Neural progenitor cell (in vitro differentiated cells): ENCODE measurements around the gene SCARF1. TPM values are rescaled to one million over a fixed set of nuclear protein-coding genes. Genes with fewer than 3 reads are reported as not detected.
A peak's percentile ranks its signal among the peaks of the same experiment; 100 is the strongest.

ENCODE experiments used
- DNase-seq: peaks from one replicate; pipeline ENCODE4 v3.0.0-alpha.2; 2016; ENCODE audit warnings: low spot score
- H2AFZ ChIP-seq: fragments of 200-600 bp; sonication (generic); replicated peaks from 2 replicates; pipeline ENCODE4 v1.6.1; 2016; ENCODE audit warnings: antibody characterized with exemption
- H3F3A ChIP-seq: fragments of 200-600 bp; sonication (generic); 2 replicates; pipeline ENCODE4 v1.6.1; 2016; ENCODE audit warnings: antibody characterized with exemption, low read depth
- H3K27ac ChIP-seq: fragments of 200-600 bp; sonication (generic); 2 replicates; pipeline ENCODE4 v1.5.1; 2016; ENCODE audit warnings: mild to moderate bottlenecking
- H3K27me3 ChIP-seq: fragments of 200-600 bp; sonication (generic); 2 replicates; pipeline ENCODE4 v1.6.1; 2016; ENCODE audit warnings: mild to moderate bottlenecking, moderate library complexity
- H3K36me3 ChIP-seq: fragments of 200-600 bp; sonication (generic); 2 replicates; pipeline ENCODE4 v1.5.1; 2016
- H3K4me1 ChIP-seq: fragments of 200-600 bp; sonication (generic); 2 replicates; pipeline ENCODE4 v1.6.1; 2016; ENCODE audit warnings: mixed run types
- H3K4me2 ChIP-seq: fragments of 200-600 bp; sonication (generic); 2 replicates; pipeline ENCODE4 v1.6.1; 2016
- H3K4me3 ChIP-seq: fragments of 200-600 bp; sonication (generic); 2 replicates; pipeline ENCODE4 v1.5.1; 2016
- H3K79me2 ChIP-seq: fragments of 200-600 bp; sonication (generic); 2 replicates; pipeline ENCODE4 v1.6.1; 2016; ENCODE audit warnings: low read depth
- H3K9ac ChIP-seq: fragments of 200-600 bp; sonication (generic); 2 replicates; pipeline ENCODE4 v1.6.1; 2016
- H3K9me3 ChIP-seq: fragments of 200-600 bp; sonication (generic); 2 replicates; pipeline ENCODE4 v1.5.1; 2016; ENCODE audit warnings: low read depth
- H4K20me1 ChIP-seq: fragments of 200-600 bp; sonication (generic); 2 replicates; pipeline ENCODE4 v1.6.1; 2016; ENCODE audit warnings: low read depth
- H3K27ac Mint-ChIP-seq: 3 replicates; pipeline ENCODE4 v1.8.0; 2021; ENCODE audit warnings: mixed read lengths
- H3K27me3 Mint-ChIP-seq: 2 replicates; pipeline ENCODE4 v1.8.0; 2022; ENCODE audit warnings: low read depth, mild to moderate bottlenecking, inconsistent platforms, moderate library complexity, mixed read lengths; ENCODE audit not compliant: insufficient read depth
- H3K36me3 Mint-ChIP-seq: 3 replicates; pipeline ENCODE4 v1.8.0; 2021; ENCODE audit warnings: mixed read lengths
- H3K4me1 Mint-ChIP-seq: 3 replicates; pipeline ENCODE4 v1.8.0; 2021; ENCODE audit warnings: mixed read lengths
- H3K4me3 Mint-ChIP-seq: 3 replicates; pipeline ENCODE4 v1.8.0; 2021; ENCODE audit warnings: mild to moderate bottlenecking, moderate library complexity, mixed read lengths
- H3K9me3 Mint-ChIP-seq: 3 replicates; pipeline ENCODE4 v1.8.0; 2020; ENCODE audit warnings: mixed read lengths
- CTCF ChIP-seq: fragments of 200-600 bp; sonication (generic); IDR thresholded peaks from 2 replicates; pipeline ENCODE4 v1.5.1; 2017; ENCODE audit warnings: antibody characterized with exemption, mild to moderate bottlenecking
- EZH2 ChIP-seq: fragments of 200-600 bp; sonication (generic); IDR thresholded peaks from 2 replicates; pipeline ENCODE4 v1.6.1; 2017; ENCODE audit warnings: antibody characterized with exemption, mild to moderate bottlenecking, moderate library complexity
- EZH2phosphoT487 ChIP-seq: fragments of 200-600 bp; sonication (generic); IDR thresholded peaks from 2 replicates; pipeline ENCODE4 v1.6.1; 2017; ENCODE audit warnings: antibody characterized with exemption
- total RNA-seq: library from RNA; depleted of rRNA; stranded (reverse); fragments of >200 nt; gene quantifications from 2 replicates; pipeline ENCODE4 v1.2.3, GENCODE V29; 2015; ENCODE audit warnings: low replicate concordance

SCARF1 gene
- total RNA-seq, 1 donor from 2014 or later, result not detected

GRCh38 chr17:1650731-1651558 is 5.4 kb upstream of the SCARF1 start:
- no peaks in the 10 kb centered on the region for H3K9me3 ChIP-seq
- H3K9ac ChIP-seq, result no peak overlapping the region
- peaks cover 60% of the 10 kb centered on the region for H3F3A ChIP-seq
- peaks cover 46% of the 10 kb centered on the region for H4K20me1 ChIP-seq
- H3K27ac ChIP-seq, result no peak overlapping the region
- Mint-ChIP-seq H3K4me3 (peak overlapping the region; percentile 15), H3K27ac (no peak overlapping the region), H3K4me1 (peaks cover 13% of the 10 kb centered on the region), H3K9me3 (no peaks in the 10 kb centered on the region), H3K36me3 (peaks cover 27% of the 10 kb centered on the region), H3K27me3 (peaks cover 6% of the 10 kb centered on the region)
- no peak for TF ChIP-seq CTCF
- TF ChIP-seq EZH2, result no peak
- no peak for TF ChIP-seq EZH2phosphoT487
- DNase-seq, result no peak
- H3K4me2 ChIP-seq, result no peak overlapping the region
- H3K27me3 ChIP-seq, result peaks cover 22% of the 10 kb centered on the region
- H3K4me1 ChIP-seq, result peaks cover 6% of the 10 kb centered on the region
- no peaks in the 10 kb centered on the region for H3K79me2 ChIP-seq
- H3K4me3 ChIP-seq, result no peak overlapping the region
- H3K36me3 ChIP-seq, result peaks cover 10% of the 10 kb centered on the region
- H2AFZ ChIP-seq, result no peak overlapping the region

GRCh38 chr17:1649844-1650501 is 4.4 kb upstream of the SCARF1 start, which contains the start of gene RILP:
Gene RILP, minus strand, starts transcription at chr17:1649866. Its CDS starts 62 bp downstream, at chr17:1649804.
- Histone ChIP-seq H4K20me1 (peaks cover 46% of the 10 kb centered on the region), H3K27me3 (peaks cover 31% of the 10 kb centered on the region), H3K4me1 (peaks cover 11% of the 10 kb centered on the region), H3K9me3 (no peaks in the 10 kb centered on the region), H3K9ac (no peak within 1 kb of the TSS), H3K79me2 (no peaks in the 10 kb centered on the region), H3K27ac (peak within 1 kb of the TSS; percentile 67), H3F3A (peaks cover 60% of the 10 kb centered on the region), H3K4me3 (peak within 1 kb of the TSS; percentile 69), H3K36me3 (peaks cover 7% of the 10 kb centered on the region), H2AFZ (peak within 1 kb of the TSS; percentile 40), H3K4me2 (peak within 1 kb of the TSS; percentile 94)
- no peak for TF ChIP-seq EZH2
- TF ChIP-seq CTCF, result no peak
- TF ChIP-seq EZH2phosphoT487, result no peak
- Mint-ChIP-seq H3K4me3 (peak within 1 kb of the TSS; percentile 79), H3K4me1 (peaks cover 22% of the 10 kb centered on the region), H3K27ac (no peak within 1 kb of the TSS), H3K36me3 (peaks cover 23% of the 10 kb centered on the region), H3K27me3 (peaks cover 6% of the 10 kb centered on the region), H3K9me3 (no peaks in the 10 kb centered on the region)
- DNase-seq, result no peak

GRCh38 chr17:1648963-1649843 is 3.7 kb upstream of the SCARF1 start:
- peaks cover 11% of the 10 kb centered on the region for H3K4me1 ChIP-seq
- no peaks in the 10 kb centered on the region for H3K9me3 ChIP-seq
- Mint-ChIP-seq H3K4me1 (peaks cover 26% of the 10 kb centered on the region), H3K4me3 (peak overlapping the region; percentile 60), H3K27me3 (peaks cover 8% of the 10 kb centered on the region), H3K9me3 (no peaks in the 10 kb centered on the region), H3K27ac (no peak overlapping the region), H3K36me3 (peaks cover 19% of the 10 kb centered on the region)
- peak overlapping the region; percentile 67 for H3K27ac ChIP-seq
- DNase-seq, result peak; percentile 99
- peak overlapping the region; percentile 94 for H3K4me2 ChIP-seq
- peaks cover 7% of the 10 kb centered on the region for H3K36me3 ChIP-seq
- peaks cover 46% of the 10 kb centered on the region for H4K20me1 ChIP-seq
- H2AFZ ChIP-seq, result no peak overlapping the region
- H3K4me3 ChIP-seq, result peak overlapping the region; percentile 69
- peaks cover 38% of the 10 kb centered on the region for H3K27me3 ChIP-seq
- peaks cover 64% of the 10 kb centered on the region for H3F3A ChIP-seq
- no peaks in the 10 kb centered on the region for H3K79me2 ChIP-seq
- H3K9ac ChIP-seq, result no peak overlapping the region
- TF ChIP-seq EZH2 (no peak), CTCF (peak; percentile 70)
